ENCODE results near the gene PEX6.

DNA sequence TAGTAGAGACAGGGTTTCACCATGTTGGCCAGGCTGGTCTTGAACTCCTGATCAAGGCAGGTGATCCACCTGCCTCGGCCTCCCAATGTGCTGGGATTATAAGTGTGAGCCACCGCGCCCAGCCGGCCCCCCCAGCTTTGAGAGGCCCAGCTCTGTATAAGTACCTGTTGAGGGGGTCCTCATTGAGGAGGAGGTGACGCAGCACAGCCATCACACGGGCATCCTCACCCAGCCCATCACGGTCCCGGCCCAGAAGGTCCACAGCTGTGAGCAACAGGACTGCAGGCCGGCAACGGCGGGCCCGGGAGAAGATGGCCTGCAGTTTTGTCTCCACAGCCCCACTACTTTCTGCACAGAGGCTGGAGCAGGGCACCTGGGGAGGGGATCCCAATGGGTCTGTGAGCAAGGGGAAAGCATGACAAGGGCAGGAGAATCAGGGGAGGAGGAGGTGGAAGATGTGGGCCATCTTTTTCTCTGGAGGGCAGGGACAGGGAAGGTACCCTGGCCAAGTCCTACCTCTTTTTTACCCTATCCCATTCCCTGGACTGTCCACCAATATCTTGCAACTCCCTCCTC is 10.8 kb downstream of the PEX6 start:
- no peak for TF ChIP-seq TOX (CRISPR knock-in tag; IDR thresholded peaks at IDR 0.05; ENCODE audit: borderline replicate concordance)
- no peak for TF ChIP-seq ARNTL (CRISPR knock-in tag; IDR thresholded peaks at IDR 0.05; ENCODE audit: borderline replicate concordance, low read depth)
- TF ChIP-seq, protein P1, sequence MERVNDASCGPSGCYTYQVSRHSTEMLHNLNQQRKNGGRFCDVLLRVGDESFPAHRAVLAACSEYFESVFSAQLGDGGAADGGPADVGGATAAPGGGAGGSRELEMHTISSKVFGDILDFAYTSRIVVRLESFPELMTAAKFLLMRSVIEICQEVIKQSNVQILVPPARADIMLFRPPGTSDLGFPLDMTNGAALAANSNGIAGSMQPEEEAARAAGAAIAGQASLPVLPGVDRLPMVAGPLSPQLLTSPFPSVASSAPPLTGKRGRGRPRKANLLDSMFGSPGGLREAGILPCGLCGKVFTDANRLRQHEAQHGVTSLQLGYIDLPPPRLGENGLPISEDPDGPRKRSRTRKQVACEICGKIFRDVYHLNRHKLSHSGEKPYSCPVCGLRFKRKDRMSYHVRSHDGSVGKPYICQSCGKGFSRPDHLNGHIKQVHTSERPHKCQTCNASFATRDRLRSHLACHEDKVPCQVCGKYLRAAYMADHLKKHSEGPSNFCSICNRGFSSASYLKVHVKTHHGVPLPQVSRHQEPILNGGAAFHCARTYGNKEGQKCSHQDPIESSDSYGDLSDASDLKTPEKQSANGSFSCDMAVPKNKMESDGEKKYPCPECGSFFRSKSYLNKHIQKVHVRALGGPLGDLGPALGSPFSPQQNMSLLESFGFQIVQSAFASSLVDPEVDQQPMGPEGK (CRISPR knock-in tag; IDR thresholded peaks at IDR 0.05; ENCODE audit: borderline replicate concordance), result no peak
- no peak for TF ChIP-seq OSR1 (CRISPR knock-in tag; IDR thresholded peaks at IDR 0.05)
- TF ChIP-seq, protein P2, sequence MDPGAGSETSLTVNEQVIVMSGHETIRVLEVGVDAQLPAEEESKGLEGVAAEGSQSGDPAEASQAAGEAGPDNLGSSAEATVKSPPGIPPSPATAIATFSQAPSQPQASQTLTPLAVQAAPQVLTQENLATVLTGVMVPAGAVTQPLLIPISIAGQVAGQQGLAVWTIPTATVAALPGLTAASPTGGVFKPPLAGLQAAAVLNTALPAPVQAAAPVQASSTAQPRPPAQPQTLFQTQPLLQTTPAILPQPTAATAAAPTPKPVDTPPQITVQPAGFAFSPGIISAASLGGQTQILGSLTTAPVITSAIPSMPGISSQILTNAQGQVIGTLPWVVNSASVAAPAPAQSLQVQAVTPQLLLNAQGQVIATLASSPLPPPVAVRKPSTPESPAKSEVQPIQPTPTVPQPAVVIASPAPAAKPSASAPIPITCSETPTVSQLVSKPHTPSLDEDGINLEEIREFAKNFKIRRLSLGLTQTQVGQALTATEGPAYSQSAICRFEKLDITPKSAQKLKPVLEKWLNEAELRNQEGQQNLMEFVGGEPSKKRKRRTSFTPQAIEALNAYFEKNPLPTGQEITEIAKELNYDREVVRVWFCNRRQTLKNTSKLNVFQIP (CRISPR knock-in tag; IDR thresholded peaks at IDR 0.05; ENCODE audit: borderline replicate concordance, low read depth), result no peak
- TF ChIP-seq ZC3H10 (CRISPR knock-in tag; IDR thresholded peaks at IDR 0.05), result no peak
- TF ChIP-seq, protein P3, sequence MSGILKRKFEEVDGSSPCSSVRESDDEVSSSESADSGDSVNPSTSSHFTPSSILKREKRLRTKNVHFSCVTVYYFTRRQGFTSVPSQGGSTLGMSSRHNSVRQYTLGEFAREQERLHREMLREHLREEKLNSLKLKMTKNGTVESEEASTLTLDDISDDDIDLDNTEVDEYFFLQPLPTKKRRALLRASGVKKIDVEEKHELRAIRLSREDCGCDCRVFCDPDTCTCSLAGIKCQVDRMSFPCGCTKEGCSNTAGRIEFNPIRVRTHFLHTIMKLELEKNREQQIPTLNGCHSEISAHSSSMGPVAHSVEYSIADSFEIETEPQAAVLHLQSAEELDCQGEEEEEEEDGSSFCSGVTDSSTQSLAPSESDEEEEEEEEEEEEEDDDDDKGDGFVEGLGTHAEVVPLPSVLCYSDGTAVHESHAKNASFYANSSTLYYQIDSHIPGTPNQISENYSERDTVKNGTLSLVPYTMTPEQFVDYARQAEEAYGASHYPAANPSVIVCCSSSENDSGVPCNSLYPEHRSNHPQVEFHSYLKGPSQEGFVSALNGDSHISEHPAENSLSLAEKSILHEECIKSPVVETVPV (CRISPR knock-in tag; IDR thresholded peaks at IDR 0.05), result no peak
